Heart right ventricle (tissue), 16 donors: ENCODE results near the gene EGLN1. TPM values are rescaled to one million over a fixed set of nuclear protein-coding genes. Genes with fewer than 3 reads are reported as not detected.

ENCODE experiments used
- ATAC-seq, 8 donors: fragments of 200-7000 bp; cut with Tn5 transposase; one replicate each; pipeline ENCODE4 v1.9.1; 2020; ENCODE audit warnings: mild to moderate bottlenecking in 8 of 8, moderate library complexity in 8 of 8, moderate number of reproducible peaks in 1 of 8
- DNase-seq, 2 donors: peaks; one replicate each; pipeline ENCODE4 v3.0.0-alpha.2; 2020
- H3K27ac ChIP-seq, 10 donors: fragments of 200-600 bp; sonication (generic) in 2 of 10; one replicate each; pipeline versions ENCODE4 v1.5.0 to v1.8.0; 2020 to 2022; ENCODE audit warnings: mild to moderate bottlenecking in 3 of 10
- H3K27me3 ChIP-seq, 7 donors: fragments of 200-600 bp; one replicate each; pipeline ENCODE4 v1.8.0; 2021 to 2022; ENCODE audit warnings: mild to moderate bottlenecking in 2 of 7
- H3K36me3 ChIP-seq, 9 donors: fragments of 200-600 bp; sonication (generic) in 1 of 9; one replicate each; pipeline versions ENCODE4 v1.5.0 to v1.8.0; 2020 to 2022; ENCODE audit warnings: mild to moderate bottlenecking in 2 of 9
- H3K4me1 ChIP-seq, 9 donors: fragments of 200-600 bp; sonication (generic) in 1 of 9; one replicate each; pipeline versions ENCODE4 v1.5.0 to v1.8.0; 2020 to 2022; ENCODE audit warnings: mild to moderate bottlenecking in 4 of 9
- H3K4me3 ChIP-seq, 10 donors: fragments of 200-600 bp; sonication (generic) in 2 of 10; one replicate each; pipeline versions ENCODE4 v1.5.0 to v1.8.0; 2020 to 2022; ENCODE audit warnings: mild to moderate bottlenecking in 7 of 10, moderate library complexity in 2 of 10
- H3K9me3 ChIP-seq, 11 donors: fragments of 200-600 bp in 10 of 11; sonication (generic) in 2 of 11; one replicate each; pipeline versions ENCODE4 v1.5.0 to v1.8.0; 2013 to 2022; ENCODE audit warnings: mild to moderate bottlenecking in 2 of 11, control low read depth in 1 of 11, moderate library complexity in 1 of 11
- WGBS, 2 donors: extraction: QIAGEN DNeasy Blood & Tissue Kit; methylation state at CpG; one replicate each; pipeline ENCODE4 v1.1.7; 2013; ENCODE audit warnings: inconsistent platforms in 1 of 2; 5-methylcytosine and 5-hydroxymethylcytosine counted together
- intact Hi-C, 10 donors: fragments of 100-400 bp; cut with DNase I; formaldehyde crosslinking; loops; one replicate each; pipeline versions ENCODE4 v1.11.1 to v1.14.2; 2022
- polyA plus RNA-seq, 2 donors: library from polyadenylated mRNA; stranded (reverse); fragments of 200-250 nt; gene quantifications; one replicate each; pipeline ENCODE4 v1.2.3, GENCODE V29; 2013
- total RNA-seq, 10 donors: library from RNA; stranded (reverse); fragmentation: NEBNext Ultra II Directional in 3 of 10; extraction: Animal tissue kit (Norgen Biotek cat#: 25700) in 3 of 10; gene quantifications; one replicate each; pipeline versions ENCODE4 v1.2.1 to v1.2.4, GENCODE V29; 2021 to 2023
- TF ChIP-seq, protein P1 (sequence below), 9 donors: fragments of 200-600 bp; sonication (generic) in 2 of 9; IDR thresholded peaks; one replicate each; pipeline versions ENCODE4 v1.5.0 to v1.8.0; 2021 to 2022; ENCODE audit warnings: antibody characterized with exemption in 9 of 9, mild to moderate bottlenecking in 5 of 9, moderate library complexity in 1 of 9
- donor health status: Arrhythmogenic right ventricular cardiomyopathy.
- donor health status: ischemic (EF 13 %, LVEDD 7.1; RV severe dilation, severe dysfunction).
- donor health status: healthy with polysubstance abuse.
- donor health status: DM: no; HTN: yes; CAD: no.
- donor health status: DM: no; HTN: no; CAD: no.
- donor health status: ischemic (EF 25% LVEDD 6.9; RV normal size, moderate dysfunction).
- donor health status: ischemic (EF 25% LVEDD 5.7; RV mildly dilated, moderate dysfunction).
- donor health status: healthy.
- donor health status: DM: yes; HTN: yes; CAD: no.
- donor health status: Ischemic cardiomyopathy.
- donor health status: ischemic (EF 35%, LVEDD 5.7; RV mildly dilated, moderate dysfunction).
- donor health status: nonischemic (EF 11% LVEDD 7.7; RV severe dilation, severe dysfunction).
- donor health status: DM: yes; HTN: yes; CAD: no.
- donor health status: PGD.
- donor health status: ischemic (EF 29% LVEDD 5.4; RV normal size, mild dysfunction).
- donor health status: nonischemic (EF 23%, LVEDD 6.1; RV moderate dilation, normal function).

The EGLN1 gene
- total and polyA plus RNA-seq, 12 donors = 13.0 to 104 (median 65.8) TPM

DNA sequence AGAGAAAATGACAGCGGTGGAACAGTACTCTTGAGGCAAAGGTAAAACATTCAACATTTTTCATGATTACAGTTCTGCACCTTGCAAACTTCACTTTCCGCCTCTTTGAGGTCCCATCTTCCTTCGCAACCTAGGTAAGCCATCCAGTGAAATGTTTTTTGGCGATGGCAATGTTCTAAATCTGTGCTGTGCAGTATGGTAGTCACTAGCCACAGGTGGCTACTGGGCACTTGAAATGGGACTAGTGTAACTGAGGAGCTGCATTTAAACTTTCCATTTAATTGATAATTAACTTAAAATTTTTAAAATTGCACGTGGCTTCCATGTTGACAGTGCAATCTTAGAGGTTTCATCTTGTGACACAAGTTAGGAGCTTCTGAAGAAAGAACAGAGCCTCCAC, 97.4 kb downstream of the EGLN1 start:
- ATAC-seq (no peak), DNase-seq (no peak)
- Histone ChIP-seq H3K9me3 (no peaks in the 10 kb centered on the region), H3K4me3 (no peak overlapping the region), H3K4me1 (no peaks in the 10 kb centered on the region), H3K27ac (no peak overlapping the region), H3K36me3 (no peaks in the 10 kb centered on the region), H3K27me3 (no peaks in the 10 kb centered on the region)
- intact Hi-C loops = no loop called here
- 81 to 85% methylated on average over 5 of the region's 5 CpGs for WGBS, 2 donors
- TF ChIP-seq, protein P1, sequence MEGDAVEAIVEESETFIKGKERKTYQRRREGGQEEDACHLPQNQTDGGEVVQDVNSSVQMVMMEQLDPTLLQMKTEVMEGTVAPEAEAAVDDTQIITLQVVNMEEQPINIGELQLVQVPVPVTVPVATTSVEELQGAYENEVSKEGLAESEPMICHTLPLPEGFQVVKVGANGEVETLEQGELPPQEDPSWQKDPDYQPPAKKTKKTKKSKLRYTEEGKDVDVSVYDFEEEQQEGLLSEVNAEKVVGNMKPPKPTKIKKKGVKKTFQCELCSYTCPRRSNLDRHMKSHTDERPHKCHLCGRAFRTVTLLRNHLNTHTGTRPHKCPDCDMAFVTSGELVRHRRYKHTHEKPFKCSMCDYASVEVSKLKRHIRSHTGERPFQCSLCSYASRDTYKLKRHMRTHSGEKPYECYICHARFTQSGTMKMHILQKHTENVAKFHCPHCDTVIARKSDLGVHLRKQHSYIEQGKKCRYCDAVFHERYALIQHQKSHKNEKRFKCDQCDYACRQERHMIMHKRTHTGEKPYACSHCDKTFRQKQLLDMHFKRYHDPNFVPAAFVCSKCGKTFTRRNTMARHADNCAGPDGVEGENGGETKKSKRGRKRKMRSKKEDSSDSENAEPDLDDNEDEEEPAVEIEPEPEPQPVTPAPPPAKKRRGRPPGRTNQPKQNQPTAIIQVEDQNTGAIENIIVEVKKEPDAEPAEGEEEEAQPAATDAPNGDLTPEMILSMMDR (IDR thresholded peaks at IDR 0.05) = no peak

DNA sequence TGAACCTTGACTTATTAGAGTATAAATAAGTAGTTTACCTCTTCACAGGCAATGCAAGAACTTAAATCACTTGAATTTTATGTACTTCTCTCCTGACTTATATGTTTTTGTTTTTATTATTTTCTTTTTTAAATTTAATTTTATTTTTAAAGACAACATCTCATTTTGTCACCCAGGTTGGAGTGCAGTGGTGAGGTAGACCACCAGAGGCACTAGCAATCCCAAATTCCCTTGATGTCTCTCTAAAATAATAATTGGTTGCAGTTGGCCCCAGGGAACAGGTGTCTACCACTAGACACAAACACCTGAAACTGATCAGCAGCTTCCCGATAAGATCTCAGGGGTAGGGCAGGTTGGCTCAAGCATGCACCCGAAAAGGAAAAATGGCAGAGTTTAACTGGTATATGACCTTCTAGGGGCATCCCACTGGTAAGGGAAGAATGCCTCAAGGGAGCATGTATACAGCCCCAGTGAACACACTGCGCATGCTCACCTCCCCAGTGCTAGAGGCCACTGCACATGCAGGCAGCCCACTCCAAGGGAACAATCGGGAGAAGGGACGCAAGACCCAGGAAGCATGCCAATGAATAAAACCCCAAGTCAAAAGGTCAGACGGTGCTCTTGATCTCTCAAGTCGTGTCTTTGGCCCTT, 99.1 kb downstream of the EGLN1 start:
- H3K27me3 ChIP-seq = no peaks in the 10 kb centered on the region
- ATAC-seq (no peak), DNase-seq (no peak)
- H3K9me3 ChIP-seq = no peaks in the 10 kb centered on the region
- no peak overlapping the region for H3K27ac ChIP-seq
- intact Hi-C loops = no loop called here
- WGBS, 2 donors = 76 to 81% methylated on average over 7 of the region's 7 CpGs
- no peaks in the 10 kb centered on the region for H3K36me3 ChIP-seq
- TF ChIP-seq, protein P1 (IDR thresholded peaks at IDR 0.05) = no peak
- H3K4me3 ChIP-seq = no peak overlapping the region
- H3K4me1 ChIP-seq = no peaks in the 10 kb centered on the region

DNA sequence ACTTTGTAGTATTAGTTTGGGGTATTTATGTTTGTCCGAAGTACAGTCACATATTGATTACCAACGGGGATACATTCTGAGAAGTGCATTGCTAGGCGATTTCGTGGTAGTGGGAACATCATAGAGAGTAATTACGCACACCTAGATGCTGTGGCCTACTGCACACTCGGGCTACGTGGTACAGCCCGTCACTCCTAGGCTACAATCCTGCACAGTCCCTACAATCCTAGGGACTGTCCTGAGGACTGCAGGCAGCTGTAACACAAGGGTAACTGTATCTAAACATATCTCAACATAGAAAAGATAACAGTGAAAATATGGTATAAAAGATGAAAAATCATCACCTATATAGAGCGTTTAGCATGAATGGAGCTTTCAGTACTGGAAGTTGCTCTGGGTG, 103.0 kb downstream of the EGLN1 start:
- no peak overlapping the region for H3K4me3 ChIP-seq
- H3K27ac ChIP-seq = no peak overlapping the region
- intact Hi-C loops = no loop called here
- 91 to 94% methylated on average over 9 of the region's 9 CpGs for WGBS, 2 donors
- no peaks in the 10 kb centered on the region for H3K9me3 ChIP-seq
- no peak for ATAC-seq
- TF ChIP-seq, protein P1 (IDR thresholded peaks at IDR 0.05) = no peak
- no peaks in the 10 kb centered on the region for H3K4me1 ChIP-seq
- no peak for DNase-seq
- no peaks in the 10 kb centered on the region for H3K36me3 ChIP-seq
- no peaks in the 10 kb centered on the region for H3K27me3 ChIP-seq

DNA sequence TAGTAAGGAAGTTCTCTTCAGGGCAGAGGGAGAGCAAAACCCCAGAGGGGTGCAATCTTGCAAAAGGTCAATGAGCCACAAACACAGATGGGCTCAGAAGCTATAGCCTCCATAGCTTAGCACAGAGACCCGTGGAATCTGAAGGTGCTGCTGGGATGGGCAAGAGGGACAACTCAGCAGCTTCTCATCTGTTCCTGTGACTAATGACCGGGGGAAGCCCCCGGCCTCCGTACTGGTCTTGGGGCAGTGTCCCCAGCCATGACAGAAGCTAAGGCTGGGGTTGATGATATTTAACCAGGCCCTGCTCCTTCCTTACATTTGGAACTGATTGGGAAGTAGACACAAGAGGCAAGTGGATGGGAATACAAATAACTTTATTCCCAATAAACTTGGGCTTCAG, 103.5 kb downstream of the EGLN1 start:
- TF ChIP-seq, protein P1 (IDR thresholded peaks at IDR 0.05) = no peak
- no peaks in the 10 kb centered on the region for H3K4me1 ChIP-seq
- ATAC-seq (no peak), DNase-seq (no peak)
- H3K4me3 ChIP-seq = no peak overlapping the region
- 87 to 90% methylated on average over 4 of the region's 4 CpGs for WGBS, 2 donors
- H3K9me3 ChIP-seq = no peaks in the 10 kb centered on the region
- intact Hi-C loops = no loop called here
- H3K27me3 ChIP-seq = no peaks in the 10 kb centered on the region
- no peaks in the 10 kb centered on the region for H3K36me3 ChIP-seq
- no peak overlapping the region for H3K27ac ChIP-seq
